ENCODE measurements around the gene AMPD3. TPM values are rescaled to one million over a fixed set of nuclear protein-coding genes. Genes with fewer than 3 reads are reported as not detected.

Gene AMPD3
- polyA plus RNA-seq, 3 donors = 4.6 to 5.3 (median 5.0) TPM

- DNase-seq (ENCODE audit: low read depth in 3 of 3, low spot score in 2 of 3) = no peak
Measured at GRCh38 chr11:10528121-10528520, 73.1 kb downstream of the AMPD3 start.

- no peak for DNase-seq (ENCODE audit: low read depth in 3 of 3, low spot score in 2 of 3)
Measured at GRCh38 chr11:10529279-10529678, 74.2 kb downstream of the AMPD3 start.

DNA sequence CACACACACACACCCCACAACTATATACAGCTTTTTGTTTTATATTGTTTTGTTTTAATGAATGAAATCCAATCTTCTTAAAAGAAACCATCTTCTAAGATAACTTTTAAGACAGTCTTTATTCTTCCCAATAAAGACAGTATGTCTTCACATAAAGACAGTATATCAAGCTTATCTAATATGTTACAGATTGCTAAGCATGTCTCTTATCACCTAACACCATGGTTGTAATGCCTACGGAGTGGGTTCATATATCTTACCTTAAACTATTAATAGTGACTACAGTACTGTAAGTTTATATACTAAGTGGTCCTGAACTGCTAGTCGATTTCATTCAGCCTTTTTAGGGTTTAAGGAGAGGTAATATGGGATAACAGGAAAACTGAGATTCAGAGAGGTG is 77.5 kb downstream of the AMPD3 start:
- no peak for DNase-seq (ENCODE audit: low read depth in 3 of 3, low spot score in 2 of 3)

DNA sequence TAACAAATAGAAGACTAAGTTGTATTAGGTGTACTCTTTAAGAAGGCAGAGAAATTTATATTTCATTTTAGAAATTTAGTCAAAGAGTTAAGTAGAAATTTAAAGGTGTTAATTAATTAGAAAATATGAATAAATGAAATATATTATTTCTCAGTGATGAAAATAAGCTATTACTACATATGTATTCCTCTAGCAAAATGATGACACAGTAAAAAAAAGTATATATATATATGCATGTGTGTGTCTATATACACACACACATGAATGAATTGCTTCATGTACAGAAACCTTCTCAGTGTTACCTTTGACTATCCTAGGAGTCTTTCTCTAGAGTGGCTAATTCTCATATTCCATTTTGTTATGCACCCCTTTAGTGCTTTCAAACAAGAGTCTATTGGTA is 78.3 kb downstream of the AMPD3 start:
- no peak for DNase-seq (ENCODE audit: low read depth in 3 of 3, low spot score in 2 of 3)

GRCh38 chr11:10534316-10534715 is 79.3 kb downstream of the AMPD3 start:
- no peak for DNase-seq (ENCODE audit: low read depth in 3 of 3, low spot score in 2 of 3)

DNA sequence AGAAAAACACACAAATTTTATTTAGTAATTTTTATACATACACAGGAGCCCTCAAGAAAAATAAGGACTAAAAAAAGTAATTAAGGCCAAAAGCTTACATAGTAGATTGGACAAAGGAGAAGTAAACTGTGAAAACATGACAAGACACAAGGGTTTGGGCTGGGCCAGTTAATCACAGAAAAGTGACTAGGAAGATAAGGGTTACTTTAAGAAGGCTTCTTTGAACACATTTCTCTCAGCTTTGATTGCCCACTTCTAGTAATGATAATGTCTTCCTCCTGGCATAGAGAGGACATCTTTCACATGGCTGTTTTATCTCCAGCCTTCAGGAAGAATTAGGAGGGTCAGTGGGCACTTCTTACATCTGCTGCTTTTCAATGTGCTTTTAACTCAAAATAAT is 82.5 kb downstream of the AMPD3 start:
- no peak for DNase-seq (ENCODE audit: low read depth in 3 of 3, low spot score in 2 of 3)

DNA sequence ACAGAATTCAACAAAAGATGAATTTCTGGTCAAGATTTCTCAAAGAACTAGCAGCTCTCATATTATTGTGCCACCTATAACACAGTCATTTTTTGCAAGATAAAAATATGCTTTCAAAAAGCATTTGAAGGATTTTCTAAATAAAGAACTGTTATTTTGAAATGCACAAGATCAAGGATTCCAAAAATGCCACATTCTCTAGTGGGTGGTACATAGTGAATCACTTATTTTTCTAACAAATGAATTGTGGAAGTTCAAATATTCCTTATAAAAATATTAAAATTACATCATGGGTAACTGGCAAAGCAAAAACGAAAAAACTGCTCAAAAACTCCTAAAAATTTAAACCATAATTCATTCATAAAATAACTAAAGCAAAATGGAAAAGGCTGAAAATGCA is 83.9 kb downstream of the AMPD3 start:
- no peak for DNase-seq (ENCODE audit: low read depth in 3 of 3, low spot score in 2 of 3)

DNA sequence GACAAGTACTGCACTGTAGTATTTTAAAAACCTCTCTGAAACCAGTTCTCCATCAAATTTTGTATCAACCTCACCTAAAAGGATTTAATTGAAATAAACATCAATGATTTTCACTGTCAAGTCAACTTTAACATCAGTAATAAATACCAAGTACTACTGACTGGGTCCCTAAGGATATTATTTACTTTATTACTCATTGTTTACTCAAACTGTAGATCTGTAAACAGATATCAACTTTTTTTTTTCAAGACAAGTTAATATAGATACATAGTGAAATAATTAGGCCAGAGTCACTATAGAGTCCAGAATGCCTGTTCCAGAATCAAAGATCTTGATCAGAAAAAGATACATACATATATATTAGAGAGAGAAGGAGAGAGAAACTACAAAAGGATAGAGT is 84.3 kb downstream of the AMPD3 start:
- DNase-seq (ENCODE audit: low read depth in 3 of 3, low spot score in 2 of 3) = no peak

GRCh38 chr11:10540546-10540914 is 85.5 kb downstream of the AMPD3 start:
- DNase-seq (ENCODE audit: low read depth in 3 of 3, low spot score in 2 of 3) = no peak

DNA sequence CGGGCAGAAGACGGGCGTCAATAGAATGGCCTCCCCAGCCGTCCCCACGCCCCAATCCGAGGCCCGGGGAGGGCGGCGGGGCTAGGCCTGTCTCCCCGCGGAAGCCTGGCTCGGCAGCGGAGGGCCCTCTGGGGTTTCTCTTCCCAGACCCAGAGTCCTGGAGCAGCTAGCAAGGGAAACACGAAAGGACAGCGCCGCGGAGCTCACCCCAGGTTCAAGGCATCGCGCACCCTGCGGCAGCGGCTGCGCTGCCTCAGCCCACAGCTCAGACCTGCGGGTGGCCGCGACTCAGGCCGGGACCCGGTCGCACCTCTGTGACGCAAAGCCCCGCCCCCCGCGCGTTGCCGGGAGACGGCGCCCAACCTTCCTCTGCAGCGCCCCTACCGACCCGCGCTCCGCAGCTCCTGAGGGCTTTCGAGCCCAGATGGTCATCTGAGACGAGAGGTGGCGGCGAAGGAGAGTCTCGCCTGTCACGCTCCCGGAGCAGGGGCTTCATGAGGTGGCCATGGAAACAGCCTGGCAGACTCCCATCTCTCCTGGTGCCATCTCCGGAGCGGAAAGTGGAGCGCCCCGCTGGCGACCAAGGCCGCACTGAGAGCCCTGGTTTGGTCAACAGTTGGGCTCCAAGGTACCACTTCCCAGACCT is 86.0 kb downstream of the AMPD3 start, which contains the start of gene RNF141:
TSS of gene RNF141 (minus strand) at position 273 of the 646 bp plus-strand sequence. CDS start 7,029 bp downstream, outside the sequence.
- DNase-seq (ENCODE audit: low read depth in 3 of 3, low spot score in 2 of 3) = peak; percentile 82 to 90 (median 87)

- no peak for DNase-seq (ENCODE audit: low read depth in 3 of 3, low spot score in 2 of 3)
Measured at GRCh38 chr11:10541561-10541930, 86.5 kb downstream of the AMPD3 start.

DNA sequence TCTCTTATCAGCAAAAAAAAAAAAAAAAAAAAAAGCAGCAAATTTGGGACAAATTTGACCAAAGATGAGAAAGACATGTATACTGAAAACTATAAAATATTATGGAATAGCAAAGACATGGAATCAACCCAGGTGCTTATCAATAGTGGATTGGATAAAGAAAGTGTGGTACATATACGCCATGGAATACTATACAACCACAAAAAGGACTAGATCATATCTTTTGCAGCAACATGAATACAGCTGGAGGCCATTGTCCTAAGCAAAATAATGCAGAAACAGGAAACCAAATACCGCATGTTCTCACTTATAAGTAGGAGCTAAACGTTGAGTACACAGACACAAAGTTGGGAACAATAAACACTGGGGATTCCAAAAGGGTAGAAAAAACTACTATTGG is 87.7 kb downstream of the AMPD3 start:
- no peak for DNase-seq (ENCODE audit: low read depth in 3 of 3, low spot score in 2 of 3)

DNA sequence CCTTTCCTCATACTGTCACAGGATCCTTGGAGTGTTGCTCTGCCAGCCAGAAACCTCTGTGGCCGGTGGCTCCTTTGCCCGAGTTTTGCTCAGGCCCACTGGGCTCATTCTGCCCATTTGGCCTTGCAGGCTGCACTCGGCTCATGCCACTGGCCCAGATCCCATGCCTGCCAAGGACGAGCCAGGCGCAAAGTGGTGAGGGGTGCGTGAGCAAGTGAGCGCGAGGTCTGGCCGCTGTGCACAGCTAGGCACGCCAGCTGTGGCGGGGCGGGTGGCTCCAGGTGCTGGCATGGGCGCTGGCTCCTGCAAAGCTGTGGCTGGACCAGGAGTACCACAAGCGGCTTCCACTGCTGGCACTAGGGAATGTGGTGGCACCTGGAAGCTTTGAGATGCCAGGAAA is 88.7 kb downstream of the AMPD3 start:
- DNase-seq (ENCODE audit: low read depth in 3 of 3, low spot score in 2 of 3) = no peak

DNA sequence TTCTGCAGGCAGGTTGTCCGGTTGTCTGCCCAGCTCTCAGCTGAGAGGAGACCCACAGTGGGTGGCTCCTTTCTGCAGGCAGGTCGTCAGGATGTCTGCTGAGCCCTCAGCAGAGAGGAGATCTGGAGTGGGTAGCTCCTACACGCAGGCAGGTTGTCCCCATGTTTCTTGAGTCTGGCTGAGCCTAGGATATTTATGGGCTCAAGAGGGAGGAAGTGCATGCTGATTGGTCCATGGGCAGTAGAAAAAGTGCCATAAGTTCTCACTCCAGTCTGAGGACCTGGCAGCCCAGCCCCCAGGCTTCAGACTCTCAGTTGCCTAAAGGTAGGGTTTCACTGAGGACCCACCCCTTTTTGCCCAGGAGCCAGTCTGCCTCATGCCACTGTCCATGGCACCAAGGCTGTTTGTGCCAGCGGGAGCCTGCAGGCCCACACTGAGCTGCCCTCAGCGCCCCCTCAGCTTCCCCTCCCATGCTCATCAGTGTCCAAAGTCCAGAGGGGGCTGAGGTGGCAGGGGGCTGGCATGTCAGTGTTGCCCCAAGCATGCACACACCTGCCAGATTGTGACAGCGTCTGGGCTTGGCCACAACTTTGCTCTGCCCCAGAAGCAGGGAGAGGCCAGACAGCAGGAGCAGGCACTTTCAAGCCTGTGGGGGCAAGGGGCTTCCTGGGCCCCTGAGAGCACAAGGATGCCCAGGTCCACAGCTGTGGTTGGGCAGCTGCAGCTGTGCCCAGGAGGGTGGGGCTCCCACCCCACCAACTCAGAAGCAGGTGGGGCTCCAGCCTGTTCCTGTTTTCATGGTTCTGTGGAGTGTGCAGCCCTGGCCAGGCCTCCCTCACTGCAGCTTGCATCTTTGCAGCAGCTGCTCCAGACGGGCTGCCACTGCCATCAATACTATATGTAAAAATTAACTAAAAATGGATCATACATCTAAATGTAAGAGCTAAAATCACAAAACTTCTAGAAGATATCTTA is 89.7 kb downstream of the AMPD3 start:
- DNase-seq (ENCODE audit: low read depth in 3 of 3, low spot score in 2 of 3) = no peak

GRCh38 chr11:10550503-10551289 is 95.6 kb downstream of the AMPD3 start:
- DNase-seq (ENCODE audit: low read depth in 3 of 3, low spot score in 2 of 3) = no peak

DNA sequence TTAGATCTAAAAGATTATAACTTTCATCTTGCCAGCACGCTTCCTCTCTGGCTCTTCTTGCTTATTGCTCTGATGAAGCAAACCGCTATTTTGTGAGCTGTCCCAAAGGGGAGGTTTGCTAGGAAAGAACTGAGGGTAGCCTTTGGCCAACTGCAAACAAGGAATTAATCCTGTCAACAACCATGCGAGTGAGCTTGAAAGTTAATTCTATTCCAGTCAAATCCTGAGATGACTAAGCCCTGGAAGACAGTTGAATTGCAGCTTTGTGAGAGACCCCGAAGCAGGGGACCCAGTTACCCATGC is 96.2 kb downstream of the AMPD3 start:
- no peak for DNase-seq (ENCODE audit: low read depth in 3 of 3, low spot score in 2 of 3)

DNA sequence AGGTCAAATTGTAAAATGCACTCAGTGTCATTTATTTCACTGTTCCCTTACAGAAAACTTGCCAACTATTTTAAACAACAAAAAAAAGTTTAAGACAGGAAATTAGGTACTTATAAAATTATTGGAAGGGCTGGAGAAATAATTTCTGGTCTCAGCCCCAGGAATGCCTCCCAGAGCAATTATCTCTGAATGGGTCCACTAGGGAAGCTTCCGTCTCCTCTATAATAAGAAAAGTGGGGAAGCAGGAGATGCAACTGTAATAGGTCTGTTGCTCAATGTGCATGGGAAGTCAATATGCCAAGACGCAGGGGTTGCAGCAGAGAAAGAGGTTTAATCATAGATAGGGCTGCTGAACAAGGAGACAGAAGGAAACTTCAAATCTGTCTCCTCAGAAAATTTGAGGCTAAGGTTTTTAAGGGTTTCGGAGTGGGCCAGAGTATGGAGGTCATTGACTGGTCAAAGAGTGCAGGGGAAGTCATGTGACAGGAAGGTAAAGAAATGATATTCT is 96.8 kb downstream of the AMPD3 start:
- no peak for DNase-seq (ENCODE audit: low read depth in 3 of 3, low spot score in 2 of 3)

DNA sequence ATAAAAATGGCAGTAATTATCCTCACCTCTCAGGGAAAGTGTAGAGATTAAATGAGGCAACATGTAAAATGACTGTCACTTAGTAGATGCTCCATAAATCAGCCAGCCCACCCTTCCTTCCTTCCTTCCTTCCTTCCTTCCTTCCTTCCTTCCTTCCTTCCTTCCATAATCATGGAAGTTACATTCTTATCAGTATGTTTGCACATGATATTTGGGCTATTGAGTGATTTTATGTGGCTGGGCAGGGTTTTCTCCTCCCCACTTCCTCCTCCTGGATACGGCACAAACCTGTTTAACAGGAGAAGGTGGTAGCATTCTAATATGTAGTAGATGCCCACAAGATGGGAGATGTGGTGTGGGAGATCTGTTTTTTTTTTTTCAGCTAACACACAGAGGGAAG is 101.5 kb downstream of the AMPD3 start:
- no peak for DNase-seq (ENCODE audit: low read depth in 3 of 3, low spot score in 2 of 3)
